22Rv1 (cell line): ENCODE results near the gene EVL.

Source experiments
- ZFX ChIP-seq: fragments of 450-650 bp; IDR thresholded peaks from 2 replicates; pipeline ENCODE4 v1.6.1; 2017; ENCODE audit warnings: antibody characterized with exemption, borderline replicate concordance
- TF ChIP-seq, protein P1 (sequence below): fragments of 450-650 bp; IDR thresholded peaks from 2 replicates; pipeline ENCODE4 v1.5.1; 2017; ENCODE audit warnings: mild to moderate bottlenecking

DNA sequence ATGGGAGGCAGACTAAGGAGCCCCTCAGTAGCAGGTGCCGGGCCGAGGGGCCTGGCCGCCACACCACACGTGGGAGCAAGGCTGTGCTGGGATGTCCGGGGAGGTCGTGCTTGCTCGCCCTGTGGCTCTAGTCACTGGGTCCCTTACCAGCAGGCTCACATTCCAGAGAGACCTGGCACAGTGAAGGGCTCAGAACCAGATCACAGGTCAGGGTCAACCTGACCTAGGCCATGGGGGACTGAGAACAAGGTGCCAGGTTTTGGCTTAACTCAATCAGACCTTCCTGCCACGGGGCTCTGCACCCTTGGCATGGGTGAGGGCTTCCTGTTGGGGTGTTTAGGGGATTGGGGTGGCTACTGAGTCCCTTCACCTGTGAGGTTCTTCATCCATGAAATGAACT, 72.0 kb downstream of the EVL start:
- TF ChIP-seq, protein P1, sequence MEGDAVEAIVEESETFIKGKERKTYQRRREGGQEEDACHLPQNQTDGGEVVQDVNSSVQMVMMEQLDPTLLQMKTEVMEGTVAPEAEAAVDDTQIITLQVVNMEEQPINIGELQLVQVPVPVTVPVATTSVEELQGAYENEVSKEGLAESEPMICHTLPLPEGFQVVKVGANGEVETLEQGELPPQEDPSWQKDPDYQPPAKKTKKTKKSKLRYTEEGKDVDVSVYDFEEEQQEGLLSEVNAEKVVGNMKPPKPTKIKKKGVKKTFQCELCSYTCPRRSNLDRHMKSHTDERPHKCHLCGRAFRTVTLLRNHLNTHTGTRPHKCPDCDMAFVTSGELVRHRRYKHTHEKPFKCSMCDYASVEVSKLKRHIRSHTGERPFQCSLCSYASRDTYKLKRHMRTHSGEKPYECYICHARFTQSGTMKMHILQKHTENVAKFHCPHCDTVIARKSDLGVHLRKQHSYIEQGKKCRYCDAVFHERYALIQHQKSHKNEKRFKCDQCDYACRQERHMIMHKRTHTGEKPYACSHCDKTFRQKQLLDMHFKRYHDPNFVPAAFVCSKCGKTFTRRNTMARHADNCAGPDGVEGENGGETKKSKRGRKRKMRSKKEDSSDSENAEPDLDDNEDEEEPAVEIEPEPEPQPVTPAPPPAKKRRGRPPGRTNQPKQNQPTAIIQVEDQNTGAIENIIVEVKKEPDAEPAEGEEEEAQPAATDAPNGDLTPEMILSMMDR, result no peak
- no peak for TF ChIP-seq ZFX
